Right lobe of liver (tissue), 4 donors: ENCODE measurements around the gene CAMK4.

Source experiments
- CTCF ChIP-seq, 4 donors: fragments of 200-600 bp in 3 of 4; fragments of 450-650 bp in 1 of 4; IDR thresholded peaks; one replicate each; pipeline versions ENCODE4 v1.5.1 to v1.8.0; 2016 to 2022; ENCODE audit warnings: antibody characterized with exemption in 4 of 4, mild to moderate bottlenecking in 2 of 4
- POLR2A ChIP-seq: fragments of 450-650 bp; IDR thresholded peaks from one replicate; pipeline ENCODE4 v1.6.1; 2017; ENCODE audit warnings: antibody characterized with exemption, mild to moderate bottlenecking
- donor health status: DM: no; HTN: no; CAD: no.
- donor health status: DM: no; HTN: no; CAD: no.
- donor health status: DM: no; HTN: yes; CAD: no.

DNA sequence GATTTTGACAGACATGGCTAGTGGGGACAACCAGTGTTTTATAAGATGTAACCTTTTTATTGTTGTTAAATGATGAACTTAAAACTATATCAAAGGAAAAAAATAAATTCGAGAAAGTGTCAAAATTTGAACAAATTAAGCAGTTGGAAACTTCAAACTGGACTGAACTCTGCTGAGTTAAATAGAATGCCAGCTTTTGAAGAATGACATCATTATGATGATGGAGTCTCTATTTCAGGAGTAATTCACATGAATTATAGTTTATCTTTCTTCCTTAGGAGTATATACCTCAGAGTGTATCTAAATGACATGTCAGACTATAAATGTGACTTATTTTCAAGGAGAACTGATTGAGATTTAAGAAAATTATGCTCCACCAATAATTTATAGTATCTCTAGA lies 125.2 kb downstream of the CAMK4 start:
- TF ChIP-seq CTCF (IDR thresholded peaks at IDR 0.05) (no peak), POLR2A (no peak)
